HG02970 (cell line): ENCODE results near the gene PDE9A.

ENCODE experiments used
- ATAC-seq: cut with Tn5 transposase; IDR thresholded peaks from one replicate; pipeline ENCODE4 v1.9.1; 2021; ENCODE audit warnings: mild to moderate bottlenecking, moderate library complexity, moderate number of reproducible peaks; ENCODE audit not compliant: unreplicated experiment, low FRiP score

The PDE9A gene

GRCh38 chr21:42753804-42754203, 100.4 kb downstream of the PDE9A start:
- no peak for ATAC-seq

- ATAC-seq = no peak
These were observed 101.0 kb downstream of the PDE9A start for GRCh38 chr21:42754270-42754933.

- no peak for ATAC-seq
These were observed 101.7 kb downstream of the PDE9A start for GRCh38 chr21:42755031-42755665.

GRCh38 chr21:42755766-42756579, 102.6 kb downstream of the PDE9A start:
- no peak for ATAC-seq

- no peak for ATAC-seq
These were observed 103.3 kb downstream of the PDE9A start for GRCh38 chr21:42756580-42757250.

- ATAC-seq = no peak
These were observed 104.0 kb downstream of the PDE9A start for GRCh38 chr21:42757422-42757821.

- ATAC-seq = no peak
These were observed 104.6 kb downstream of the PDE9A start for GRCh38 chr21:42757826-42758655.

- ATAC-seq = no peak
These were observed 105.5 kb downstream of the PDE9A start for GRCh38 chr21:42758721-42759593.

GRCh38 chr21:42759594-42759927, 106.1 kb downstream of the PDE9A start:
- ATAC-seq = no peak

GRCh38 chr21:42760361-42760950, 107.0 kb downstream of the PDE9A start:
- ATAC-seq = no peak

GRCh38 chr21:42760951-42761751, 107.7 kb downstream of the PDE9A start:
- ATAC-seq = no peak

GRCh38 chr21:42761776-42762335, 108.4 kb downstream of the PDE9A start:
- ATAC-seq = no peak

- ATAC-seq = no peak
These were observed 110.4 kb downstream of the PDE9A start for GRCh38 chr21:42763581-42764442.

- ATAC-seq = no peak
These were observed 111.0 kb downstream of the PDE9A start for GRCh38 chr21:42764443-42764760.

- ATAC-seq = no peak
These were observed 111.5 kb downstream of the PDE9A start for GRCh38 chr21:42764883-42765282.

GRCh38 chr21:42765656-42766055, 112.2 kb downstream of the PDE9A start:
- ATAC-seq = no peak
